HG03103 (cell line): ENCODE results near the gene PTPRH.

ENCODE experiments used
- ATAC-seq: cut with Tn5 transposase; IDR thresholded peaks from one replicate; pipeline ENCODE4 v1.9.1; 2021; ENCODE audit warnings: low read depth; ENCODE audit not compliant: unreplicated experiment

Gene PTPRH, protein sequence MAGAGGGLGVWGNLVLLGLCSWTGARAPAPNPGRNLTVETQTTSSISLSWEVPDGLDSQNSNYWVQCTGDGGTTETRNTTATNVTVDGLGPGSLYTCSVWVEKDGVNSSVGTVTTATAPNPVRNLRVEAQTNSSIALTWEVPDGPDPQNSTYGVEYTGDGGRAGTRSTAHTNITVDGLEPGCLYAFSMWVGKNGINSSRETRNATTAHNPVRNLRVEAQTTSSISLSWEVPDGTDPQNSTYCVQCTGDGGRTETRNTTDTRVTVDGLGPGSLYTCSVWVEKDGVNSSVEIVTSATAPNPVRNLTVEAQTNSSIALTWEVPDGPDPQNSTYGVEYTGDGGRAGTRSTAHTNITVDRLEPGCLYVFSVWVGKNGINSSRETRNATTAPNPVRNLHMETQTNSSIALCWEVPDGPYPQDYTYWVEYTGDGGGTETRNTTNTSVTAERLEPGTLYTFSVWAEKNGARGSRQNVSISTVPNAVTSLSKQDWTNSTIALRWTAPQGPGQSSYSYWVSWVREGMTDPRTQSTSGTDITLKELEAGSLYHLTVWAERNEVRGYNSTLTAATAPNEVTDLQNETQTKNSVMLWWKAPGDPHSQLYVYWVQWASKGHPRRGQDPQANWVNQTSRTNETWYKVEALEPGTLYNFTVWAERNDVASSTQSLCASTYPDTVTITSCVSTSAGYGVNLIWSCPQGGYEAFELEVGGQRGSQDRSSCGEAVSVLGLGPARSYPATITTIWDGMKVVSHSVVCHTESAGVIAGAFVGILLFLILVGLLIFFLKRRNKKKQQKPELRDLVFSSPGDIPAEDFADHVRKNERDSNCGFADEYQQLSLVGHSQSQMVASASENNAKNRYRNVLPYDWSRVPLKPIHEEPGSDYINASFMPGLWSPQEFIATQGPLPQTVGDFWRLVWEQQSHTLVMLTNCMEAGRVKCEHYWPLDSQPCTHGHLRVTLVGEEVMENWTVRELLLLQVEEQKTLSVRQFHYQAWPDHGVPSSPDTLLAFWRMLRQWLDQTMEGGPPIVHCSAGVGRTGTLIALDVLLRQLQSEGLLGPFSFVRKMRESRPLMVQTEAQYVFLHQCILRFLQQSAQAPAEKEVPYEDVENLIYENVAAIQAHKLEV

DNA sequence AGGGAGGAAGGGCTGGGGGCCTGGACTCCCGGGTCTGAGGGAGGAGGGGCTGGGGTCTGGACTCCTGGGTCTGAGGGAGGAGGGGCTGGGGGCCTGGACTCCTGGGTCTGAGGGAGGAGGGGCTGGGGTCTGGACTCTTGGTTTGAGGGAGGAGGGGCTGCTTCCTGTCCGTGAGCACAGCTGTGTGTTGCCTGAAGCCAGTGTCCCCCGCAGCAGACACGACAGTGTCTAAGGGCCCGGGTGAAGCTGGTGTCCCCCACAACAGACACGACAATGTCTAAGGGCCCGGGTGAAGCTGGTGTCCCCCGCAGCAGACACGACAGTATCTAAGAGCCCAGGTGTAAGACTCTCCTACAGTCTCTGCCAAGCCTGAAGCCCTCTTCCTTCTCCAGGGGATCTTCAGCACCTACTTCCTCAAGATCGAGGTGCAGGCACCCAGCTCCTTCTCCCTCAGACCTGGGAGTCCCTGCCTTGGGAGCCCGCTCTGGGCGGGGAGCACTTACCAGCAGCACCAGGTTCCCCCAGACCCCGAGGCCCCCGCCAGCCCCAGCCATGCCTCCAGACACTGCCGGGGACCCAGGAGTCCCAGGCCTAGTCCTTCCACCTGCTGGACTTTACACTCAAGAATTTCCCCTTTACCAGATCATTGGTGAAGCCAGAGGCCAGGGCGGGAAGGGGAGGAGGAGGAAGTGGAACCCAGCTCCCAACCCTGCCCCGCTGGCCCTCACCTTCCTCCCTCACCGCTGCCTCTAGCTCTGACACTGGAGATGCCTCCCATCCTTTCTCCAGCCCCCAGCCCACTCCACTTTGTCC is at the start of gene PTPRH:
Gene PTPRH, minus strand, starts transcription at position 622 of the 813 bp plus-strand sequence. Its CDS starts 68 bp downstream, at position 554.
- ATAC-seq: no peak

GRCh38 chr19:55258476-55258827 is 49.2 kb upstream of the PTPRH start:
- ATAC-seq: peak; percentile 2

DNA sequence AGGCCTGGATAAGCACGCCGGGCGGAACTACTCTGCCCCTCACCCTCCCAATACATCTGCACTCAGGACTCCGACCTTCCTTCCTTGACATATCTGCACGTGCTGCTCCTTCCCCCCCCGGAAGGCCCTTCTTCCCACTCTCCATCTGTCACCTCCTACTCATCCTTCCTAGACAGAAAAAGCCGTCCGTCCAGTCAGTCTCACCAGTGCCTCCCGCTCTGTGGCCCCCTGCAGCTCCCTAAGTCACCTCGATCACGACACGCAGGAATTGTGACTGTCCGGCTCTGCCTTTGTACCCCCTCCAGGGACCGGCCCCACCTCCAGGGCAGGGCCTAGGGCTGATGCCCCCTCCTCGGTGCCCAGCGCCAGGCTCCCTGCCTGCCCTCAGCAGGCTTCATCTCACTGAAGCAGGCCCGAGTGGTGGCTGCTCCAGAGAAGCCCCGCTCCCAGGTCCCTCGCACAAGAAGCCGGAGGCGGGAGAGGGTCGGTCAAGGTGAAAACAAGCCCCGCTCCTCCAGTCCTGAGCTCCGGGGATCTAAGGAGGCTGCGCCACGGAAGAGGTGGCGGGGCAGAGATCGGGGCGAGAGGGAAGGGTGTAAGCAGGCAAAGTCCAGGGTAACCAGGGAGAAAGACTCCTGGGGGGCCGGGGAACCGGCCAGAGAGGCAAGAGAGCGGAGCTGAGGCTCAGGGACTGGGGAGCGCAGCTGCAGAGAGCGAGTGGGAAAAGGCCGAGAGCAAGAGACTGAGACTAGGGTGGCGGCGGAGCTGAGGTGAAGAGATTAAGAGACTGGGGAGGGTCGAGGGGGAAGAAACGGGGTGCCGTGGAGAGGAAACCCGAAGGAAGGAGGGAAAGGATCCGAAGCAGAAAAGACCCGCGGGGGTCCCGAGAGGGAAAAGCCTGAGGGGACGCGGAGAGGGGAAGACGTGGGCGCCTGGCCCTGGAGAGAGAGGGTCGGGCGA is 48.4 kb upstream of the PTPRH start:
- no peak for ATAC-seq

DNA sequence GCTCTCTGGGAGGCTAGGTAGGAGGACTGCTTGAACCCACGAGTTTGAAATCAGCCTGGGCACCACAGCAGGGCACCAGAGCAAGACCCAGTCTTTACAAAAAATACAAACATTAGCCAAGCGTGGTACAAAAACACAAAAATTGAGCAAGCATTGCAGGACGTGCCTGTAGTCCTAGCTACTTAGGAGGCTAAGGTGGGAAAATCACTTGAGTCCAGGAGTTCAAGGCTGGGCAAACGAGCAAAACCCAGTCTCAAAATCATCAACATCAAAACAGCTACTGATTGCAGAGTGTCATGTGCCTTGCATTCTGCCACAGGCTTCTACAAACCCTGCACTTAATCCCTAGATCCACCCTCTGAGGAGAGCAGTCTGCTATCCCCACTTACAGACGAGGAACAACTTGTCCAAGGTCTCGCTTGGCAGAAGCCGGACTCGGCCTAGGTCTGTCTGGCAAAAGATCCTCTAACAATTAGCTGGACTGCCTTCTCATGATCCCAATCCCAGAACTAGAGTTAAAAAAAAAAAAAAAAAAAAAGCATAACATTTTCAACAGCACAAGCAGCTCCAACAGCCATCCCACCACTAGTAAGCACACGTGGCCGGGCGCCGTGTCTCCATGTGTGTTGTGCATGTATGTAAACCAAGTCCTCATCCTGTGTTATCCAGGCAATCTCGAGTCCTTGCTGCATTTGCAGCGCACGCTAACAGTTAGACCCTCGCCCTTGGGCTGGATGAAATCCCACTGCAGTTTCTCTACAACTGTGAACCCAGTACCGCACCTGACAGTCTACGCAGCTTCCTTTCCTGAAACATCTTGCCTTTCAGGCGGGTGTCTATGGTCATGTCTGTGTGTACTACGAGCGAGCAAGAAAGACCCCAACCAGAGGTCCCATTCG is 47.5 kb upstream of the PTPRH start:
- ATAC-seq: no peak

- no peak for ATAC-seq
Measured at GRCh38 chr19:55255618-55256423, 46.5 kb upstream of the PTPRH start.

DNA sequence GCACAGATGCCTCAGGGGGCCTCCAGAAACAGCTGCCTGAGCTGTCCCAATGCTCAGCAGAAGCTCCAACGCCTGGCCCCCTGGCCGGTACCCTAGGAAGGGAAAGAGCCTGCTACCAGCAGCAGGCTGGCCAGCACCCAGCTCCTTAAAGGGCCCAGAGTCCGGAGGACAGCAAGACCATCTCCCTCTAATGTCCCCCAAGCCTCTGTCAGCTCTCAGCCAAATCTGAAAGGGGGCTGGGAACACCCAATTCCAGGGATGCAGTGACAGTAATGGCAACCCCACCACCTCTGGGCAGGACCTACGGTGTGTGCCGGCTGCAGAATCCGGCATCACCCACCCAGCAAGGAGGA is 45.3 kb upstream of the PTPRH start:
- no peak for ATAC-seq

- no peak for ATAC-seq
Measured at GRCh38 chr19:55253842-55254624, 44.7 kb upstream of the PTPRH start.

DNA sequence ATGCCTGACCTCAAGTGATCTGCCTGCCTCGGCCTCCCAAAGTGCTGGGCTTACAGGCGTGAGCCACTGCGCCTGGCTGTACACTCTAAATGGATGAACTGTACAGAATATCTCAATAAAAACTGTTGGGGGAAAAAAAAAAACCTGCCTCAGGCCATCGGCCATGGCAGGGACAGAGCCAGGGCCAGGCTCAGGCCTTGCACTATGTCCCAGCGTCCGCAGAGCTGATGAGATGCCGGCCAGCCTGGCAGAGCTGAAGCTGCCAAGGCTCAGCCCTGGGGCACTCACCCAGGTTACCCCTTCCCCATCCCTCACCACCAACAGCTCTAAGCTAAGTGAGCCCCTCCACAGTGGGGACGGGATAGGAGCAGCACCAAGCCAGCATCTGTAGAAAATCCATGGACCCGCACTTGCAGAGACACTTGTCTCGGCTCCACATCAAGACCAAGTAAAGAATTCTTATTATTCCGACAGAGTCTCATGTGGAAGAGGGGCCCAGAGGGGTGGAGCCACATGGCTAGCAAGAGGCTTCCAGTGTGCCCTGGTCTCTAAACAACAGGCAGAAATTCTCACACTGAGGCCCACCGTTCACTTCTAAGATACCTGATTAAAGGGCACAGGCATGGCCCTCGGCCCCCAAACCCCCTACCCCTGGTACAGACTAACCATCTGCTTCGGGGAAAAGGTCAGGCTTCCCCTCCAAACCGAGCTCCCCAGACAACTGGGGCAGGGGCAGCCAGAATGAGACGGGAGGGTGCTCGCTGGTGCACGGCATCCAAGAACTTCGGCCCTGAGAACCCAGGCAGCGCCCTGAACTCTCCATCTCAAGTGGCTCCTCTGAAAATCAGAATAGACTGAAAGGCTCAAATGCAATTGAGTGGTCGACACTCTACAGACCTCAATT is 43.7 kb upstream of the PTPRH start:
- no peak for ATAC-seq

GRCh38 chr19:55251341-55252081 is 42.2 kb upstream of the PTPRH start:
- no peak for ATAC-seq

GRCh38 chr19:55250262-55251036 is 41.1 kb upstream of the PTPRH start:
- ATAC-seq: no peak

- ATAC-seq: no peak
Measured at GRCh38 chr19:55249841-55250240, 40.5 kb upstream of the PTPRH start.

DNA sequence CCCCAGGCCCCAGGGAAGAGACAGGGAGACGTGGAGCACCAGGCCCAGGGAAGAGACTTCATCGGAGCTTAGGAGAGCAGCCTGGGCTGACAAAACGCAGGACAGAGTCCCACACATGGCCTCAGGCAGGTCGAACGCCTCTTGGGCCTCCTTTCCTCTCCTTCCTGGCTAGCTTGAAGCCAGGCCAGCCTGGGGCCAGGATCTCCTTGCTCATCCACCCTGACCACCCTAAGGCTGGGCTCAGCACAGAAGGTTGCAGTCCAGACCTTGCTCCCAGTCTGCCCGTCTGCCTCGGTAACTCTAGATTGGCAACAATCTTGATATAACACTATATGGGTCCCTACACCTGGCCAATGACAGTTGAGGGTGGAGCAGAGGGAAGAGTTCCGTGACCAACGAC is 39.4 kb upstream of the PTPRH start:
- no peak for ATAC-seq

GRCh38 chr19:55248166-55248675 is 38.9 kb upstream of the PTPRH start:
- no peak for ATAC-seq

DNA sequence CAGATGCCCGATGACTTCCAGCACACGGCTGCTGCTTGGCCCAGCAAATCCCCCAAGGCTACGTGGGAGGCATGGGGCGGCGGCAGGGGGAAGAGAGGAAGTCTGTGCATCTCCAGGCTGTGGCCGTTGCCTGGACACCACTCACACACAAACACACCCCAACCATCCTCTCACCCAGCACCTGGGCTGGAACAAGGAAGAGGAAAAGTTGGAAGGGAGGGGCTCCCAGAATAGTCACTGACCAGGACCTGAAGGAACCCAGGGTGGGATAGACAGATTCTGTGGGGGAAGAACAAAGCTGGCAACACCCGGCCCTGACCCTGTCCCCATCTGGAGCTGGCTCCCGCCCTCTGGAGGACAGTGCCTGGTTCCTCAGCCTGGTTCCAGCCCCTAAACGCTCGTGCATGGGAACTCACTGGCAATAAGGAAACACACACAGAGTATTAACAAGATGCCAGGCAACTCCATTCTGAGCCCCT is 38.4 kb upstream of the PTPRH start:
- ATAC-seq: no peak
